Loucy (cell line): ENCODE results near the gene DLGAP1.

Experiments used
- H2AFZ ChIP-seq: fragments of 200-600 bp; sonication (generic); 2 replicates; pipeline ENCODE4 v1.6.0; 2016; ENCODE audit warnings: antibody characterized with exemption, mild to moderate bottlenecking, low read length, moderate library complexity
- H3F3A ChIP-seq: fragments of 200-600 bp; 2 replicates; pipeline ENCODE4 v1.6.0; 2016; ENCODE audit warnings: antibody characterized with exemption, low read depth, mild to moderate bottlenecking
- H3K27me3 ChIP-seq: fragments of 200-600 bp; sonication (generic); 2 replicates; pipeline ENCODE4 v1.6.1; 2014; ENCODE audit warnings: low read length, mild to moderate bottlenecking; ENCODE audit not compliant: insufficient read depth, poor library complexity, severe bottlenecking
- H3K36me3 ChIP-seq: fragments of 200-600 bp; sonication (generic); 2 replicates; pipeline ENCODE4 v1.6.1; 2016; ENCODE audit warnings: low read length; ENCODE audit not compliant: insufficient read depth
- H3K4me1 ChIP-seq: fragments of 200-600 bp; sonication (generic); 2 replicates; pipeline ENCODE4 v1.5.1; 2014; ENCODE audit warnings: low read length, mild to moderate bottlenecking; ENCODE audit not compliant: insufficient read depth, poor library complexity, severe bottlenecking
- H3K4me2 ChIP-seq: fragments of 200-600 bp; sonication (generic); 2 replicates; pipeline ENCODE4 v1.6.0; 2014; ENCODE audit warnings: antibody characterized with exemption, low read length, low read depth, mild to moderate bottlenecking; ENCODE audit not compliant: poor library complexity, severe bottlenecking
- H3K4me3 ChIP-seq: fragments of 200-600 bp; sonication (generic); 2 replicates; pipeline ENCODE4 v1.5.1; 2014; ENCODE audit warnings: low read length, mild to moderate bottlenecking, mixed read lengths; ENCODE audit not compliant: poor library complexity, severe bottlenecking
- H3K79me2 ChIP-seq: fragments of 200-600 bp; sonication (generic); 2 replicates; pipeline ENCODE4 v1.6.1; 2014; ENCODE audit warnings: low read length; ENCODE audit not compliant: insufficient read depth
- H3K9ac ChIP-seq: fragments of 200-600 bp; sonication (generic); 2 replicates; pipeline ENCODE4 v1.6.0; 2014; ENCODE audit warnings: mild to moderate bottlenecking, low read depth, low read length, moderate library complexity; ENCODE audit not compliant: poor library complexity, severe bottlenecking
- H3K9me2 ChIP-seq: fragments of 200-600 bp; sonication (generic); replicated peaks from 2 replicates; pipeline ENCODE4 v1.6.1; 2016; ENCODE audit warnings: low read depth, low read length, mixed read lengths
- H3K9me3 ChIP-seq: fragments of 200-600 bp; sonication (generic); 2 replicates; pipeline ENCODE4 v1.6.1; 2014; ENCODE audit warnings: mild to moderate bottlenecking, antibody characterized with exemption, low read length, low read depth; ENCODE audit not compliant: insufficient read depth
- H4K20me1 ChIP-seq: fragments of 200-600 bp; sonication (generic); 2 replicates; pipeline ENCODE4 v1.6.0; 2014; ENCODE audit warnings: antibody characterized with exemption, low read length, mild to moderate bottlenecking; ENCODE audit not compliant: insufficient read depth, poor library complexity, severe bottlenecking
- CTCF ChIP-seq: fragments of 200-600 bp; sonication (generic); conservative IDR thresholded peaks from 2 replicates; pipeline ENCODE4 v1.5.1; 2014; ENCODE audit warnings: mild to moderate bottlenecking, antibody characterized with exemption, low read length
- EZH2phosphoT487 ChIP-seq: fragments of 200-600 bp; IDR thresholded peaks from 2 replicates; pipeline ENCODE4 v1.6.1; 2018; ENCODE audit warnings: antibody characterized with exemption, mild to moderate bottlenecking, moderate library complexity, borderline replicate concordance

The DLGAP1 gene

GRCh38 chr18:4369705-4370104 is 85.4 kb downstream of the DLGAP1 start:
- Histone ChIP-seq H3F3A (no peaks in the 10 kb centered on the region), H4K20me1 (no peaks in the 10 kb centered on the region), H3K9me2 (no peaks in the 10 kb centered on the region), H2AFZ (no peak overlapping the region), H3K4me1 (no peaks in the 10 kb centered on the region), H3K4me2 (no peak overlapping the region), H3K9ac (no peak overlapping the region), H3K27me3 (no peaks in the 10 kb centered on the region), H3K79me2 (no peaks in the 10 kb centered on the region), H3K9me3 (no peaks in the 10 kb centered on the region), H3K36me3 (no peaks in the 10 kb centered on the region), H3K4me3 (no peak overlapping the region)
- TF ChIP-seq CTCF = no peak
- TF ChIP-seq EZH2phosphoT487 = no peak

GRCh38 chr18:4360221-4360715 is 94.8 kb downstream of the DLGAP1 start:
- no peak overlapping the region for H3K9ac ChIP-seq
- H3K4me1 ChIP-seq = no peaks in the 10 kb centered on the region
- H4K20me1 ChIP-seq = no peaks in the 10 kb centered on the region
- H3K9me2 ChIP-seq = no peaks in the 10 kb centered on the region
- H2AFZ ChIP-seq = no peak overlapping the region
- no peak for TF ChIP-seq CTCF
- TF ChIP-seq EZH2phosphoT487 = no peak
- no peaks in the 10 kb centered on the region for H3F3A ChIP-seq
- no peak overlapping the region for H3K4me2 ChIP-seq
- H3K36me3 ChIP-seq = no peaks in the 10 kb centered on the region
- no peak overlapping the region for H3K4me3 ChIP-seq
- no peaks in the 10 kb centered on the region for H3K9me3 ChIP-seq
- H3K79me2 ChIP-seq = no peaks in the 10 kb centered on the region
- H3K27me3 ChIP-seq = no peaks in the 10 kb centered on the region

GRCh38 chr18:4358618-4359017 is 96.5 kb downstream of the DLGAP1 start:
- H3K4me3 ChIP-seq = no peak overlapping the region
- no peaks in the 10 kb centered on the region for H3K27me3 ChIP-seq
- H4K20me1 ChIP-seq = no peaks in the 10 kb centered on the region
- H2AFZ ChIP-seq = no peak overlapping the region
- TF ChIP-seq CTCF = no peak
- 0 out of 2 replicates have a peak, but pooled peaks cover 4% of the 10 kb centered on the region for H3K9me3 ChIP-seq
- H3K79me2 ChIP-seq = no peaks in the 10 kb centered on the region
- no peak overlapping the region for H3K4me2 ChIP-seq
- H3K9ac ChIP-seq = no peak overlapping the region
- H3K9me2 ChIP-seq = no peaks in the 10 kb centered on the region
- H3K36me3 ChIP-seq = no peaks in the 10 kb centered on the region
- no peaks in the 10 kb centered on the region for H3F3A ChIP-seq
- no peaks in the 10 kb centered on the region for H3K4me1 ChIP-seq
